GM21390 (cell line): ENCODE data around the gene CRACR2B.

Experiments used
- ATAC-seq: cut with Tn5 transposase; IDR thresholded peaks from one replicate; pipeline ENCODE4 v1.9.1; 2021; ENCODE audit not compliant: unreplicated experiment

The CRACR2B gene

DNA sequence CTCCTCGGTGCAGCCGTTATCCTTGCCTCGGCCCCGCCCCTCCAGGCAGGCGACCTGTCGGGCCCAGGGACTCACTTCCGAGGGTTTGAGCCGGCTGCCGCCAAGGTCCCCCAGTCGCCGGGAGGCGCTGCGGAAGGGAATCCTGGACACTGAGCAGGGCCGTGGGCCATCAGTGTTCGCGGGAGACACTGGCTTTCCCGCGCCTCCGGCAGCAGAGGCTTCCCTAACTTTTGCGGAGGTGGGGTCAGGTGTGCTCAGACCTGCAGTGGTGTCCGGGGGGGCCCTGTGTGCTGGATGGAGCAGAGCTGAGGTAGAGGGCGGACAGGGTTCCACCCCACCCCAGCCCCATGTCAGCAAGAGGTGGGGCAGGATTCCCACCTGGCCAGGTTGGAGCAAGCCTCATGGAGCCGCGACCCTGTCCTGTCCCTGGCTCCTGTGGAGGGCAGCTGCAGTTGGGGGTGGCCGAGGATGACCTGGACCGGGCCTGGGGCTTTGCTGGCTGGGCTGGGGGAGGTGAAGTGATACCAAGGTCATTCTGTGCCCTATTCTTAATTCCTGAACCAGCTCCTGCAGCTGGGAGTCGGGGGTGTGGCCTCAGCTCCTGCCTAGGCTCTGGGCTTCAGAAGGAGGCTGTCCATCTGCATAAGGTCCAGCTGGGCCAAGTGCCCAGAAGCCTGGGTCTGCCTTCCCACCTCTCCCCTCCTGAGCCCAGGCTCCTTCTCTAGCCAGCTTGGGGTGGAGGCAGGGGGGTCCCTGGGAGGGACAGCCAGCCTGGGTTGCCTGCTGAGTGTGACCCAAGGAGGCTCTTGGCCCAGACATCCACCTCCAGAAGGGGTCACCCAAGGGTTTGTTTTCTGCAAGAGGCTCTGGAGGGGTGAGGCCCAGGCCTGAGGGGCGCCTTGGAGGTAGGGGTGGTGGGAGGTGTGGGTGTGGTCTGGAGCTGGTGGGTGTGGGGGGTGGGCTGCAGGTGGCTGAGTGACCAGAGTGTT, 23.4 kb downstream of the CRACR2B start:
- no peak for ATAC-seq

DNA sequence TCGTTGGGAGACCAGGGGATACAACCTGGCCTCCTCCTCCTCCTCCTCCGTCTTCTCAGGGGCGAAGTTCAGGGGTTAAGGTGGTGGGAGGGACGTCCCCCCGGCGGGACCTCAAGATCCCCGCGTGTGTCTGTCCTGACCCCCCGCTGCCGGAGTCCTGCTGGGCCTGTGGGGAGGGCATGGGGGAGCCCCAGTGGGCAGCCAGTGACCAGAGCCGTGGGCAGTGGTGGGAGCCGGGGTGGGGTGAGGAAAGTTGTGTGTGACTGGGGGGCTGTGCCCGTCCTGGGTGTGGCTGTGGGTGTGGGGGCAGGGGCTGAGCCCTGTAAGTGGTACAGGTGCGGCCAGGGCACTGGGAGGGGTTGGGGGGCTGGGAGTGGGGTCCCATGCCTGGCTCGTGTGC, 25.0 kb downstream of the CRACR2B start:
- no peak for ATAC-seq

DNA sequence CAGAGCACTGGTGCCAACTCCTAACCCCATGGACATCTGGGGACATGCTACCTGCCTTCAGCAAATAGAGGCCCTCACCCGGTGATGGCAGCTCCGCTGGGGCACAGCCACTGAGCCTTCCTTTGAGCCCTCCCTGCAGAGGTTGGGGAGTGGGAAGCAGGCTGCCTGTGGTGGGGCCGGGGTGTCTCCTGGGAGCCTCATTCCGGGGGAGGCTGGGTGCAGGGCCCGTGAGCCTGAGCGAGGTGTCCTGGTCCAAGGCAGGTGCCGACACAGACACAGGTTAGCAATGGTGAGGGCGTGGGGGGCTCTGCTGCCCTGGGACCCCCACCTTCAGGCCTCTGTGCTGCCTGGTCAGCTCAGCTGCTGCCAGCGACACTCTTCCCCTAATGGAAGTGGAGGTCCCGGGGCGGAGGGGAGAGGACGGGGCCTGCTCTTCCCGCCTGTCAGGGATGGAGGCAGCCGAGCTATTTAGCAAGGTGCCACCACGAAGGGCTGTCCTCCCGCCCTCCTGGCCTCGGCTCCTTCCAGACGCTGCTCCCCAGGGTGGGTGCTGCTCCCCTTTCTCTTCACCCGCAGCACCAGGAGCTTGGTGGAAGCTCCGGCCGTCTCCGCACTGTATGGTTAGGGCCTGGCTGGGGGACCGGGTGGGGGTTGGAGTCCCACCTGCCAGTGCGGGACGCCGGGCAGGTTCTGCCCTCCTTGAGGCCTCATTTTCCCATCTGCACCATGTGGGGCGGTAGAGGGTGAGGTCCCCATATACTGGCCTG, 26.1 kb downstream of the CRACR2B start:
- no peak for ATAC-seq

DNA sequence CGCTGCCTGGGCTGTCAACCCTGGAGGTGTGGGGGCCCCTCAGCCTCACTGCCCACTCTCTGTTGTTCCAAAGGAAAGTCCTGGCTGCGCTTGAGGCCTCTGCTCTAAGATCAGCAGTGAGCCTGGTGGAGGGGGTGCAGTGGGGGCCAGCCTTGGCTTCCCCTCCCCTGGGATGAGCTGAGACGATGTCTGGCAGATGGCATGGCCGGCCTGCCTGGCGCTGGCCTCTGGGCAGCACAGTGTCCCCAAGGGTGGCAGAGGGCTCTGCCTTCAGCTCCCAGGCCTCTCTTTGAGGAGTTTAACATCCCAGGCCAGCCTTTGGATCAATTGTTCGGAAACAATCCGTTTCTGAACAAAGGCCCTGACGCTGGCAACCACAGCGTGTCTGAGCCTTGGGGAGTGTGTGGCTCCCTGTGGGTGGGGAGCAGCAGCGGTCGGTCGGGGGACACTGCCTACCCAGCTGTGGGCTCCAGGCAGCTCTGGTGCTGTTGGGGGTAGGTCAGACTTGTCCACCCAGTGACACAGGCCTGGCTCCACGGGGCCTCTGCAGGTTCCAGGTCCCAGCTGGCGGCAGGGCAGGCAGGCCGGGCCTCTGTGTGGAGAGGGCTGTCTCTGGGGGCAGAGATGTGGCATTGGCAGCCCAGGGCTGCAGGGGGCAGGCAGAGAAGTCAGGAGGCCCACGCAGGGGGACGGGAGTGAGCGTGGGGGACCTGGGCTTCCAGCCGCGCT, 27.0 kb downstream of the CRACR2B start:
- no peak for ATAC-seq

DNA sequence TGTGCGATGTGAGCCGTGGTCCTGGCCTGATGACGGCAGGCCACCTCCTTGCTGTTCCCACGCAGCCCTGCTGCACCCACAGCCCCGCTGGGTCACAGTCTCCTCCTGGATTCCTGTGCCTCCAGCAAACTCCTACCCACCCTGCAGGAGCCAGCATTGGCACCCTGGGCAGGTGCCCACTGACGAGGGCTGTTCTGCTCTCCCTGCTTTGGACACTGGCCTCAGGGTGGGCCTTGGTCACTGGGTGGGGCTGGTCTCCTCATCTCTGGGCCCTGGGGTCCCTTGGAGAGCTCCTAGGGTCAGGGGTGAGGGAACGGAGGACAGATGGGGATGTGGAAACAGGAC, 27.6 kb downstream of the CRACR2B start:
- no peak for ATAC-seq

DNA sequence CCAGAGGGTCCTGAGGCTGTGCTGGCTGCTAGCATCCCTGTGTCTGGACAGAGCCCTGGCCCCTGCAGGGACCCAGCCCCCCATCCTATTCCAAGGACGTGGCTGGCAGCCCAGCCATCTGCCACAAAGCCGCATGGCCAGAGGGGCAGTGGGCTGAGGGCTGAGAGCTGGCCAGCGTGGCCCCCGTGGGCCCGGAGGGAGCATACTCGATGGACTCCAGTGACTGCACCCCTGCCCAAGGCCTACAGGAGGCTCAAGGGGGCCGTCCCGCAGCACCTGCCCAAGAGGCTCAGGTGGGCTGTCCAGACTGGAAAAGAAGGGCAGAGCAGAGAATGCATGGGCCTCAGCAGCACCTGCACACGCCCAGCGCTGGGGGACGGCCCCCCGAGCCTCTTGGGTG, 28.1 kb downstream of the CRACR2B start:
- ATAC-seq, result no peak

DNA sequence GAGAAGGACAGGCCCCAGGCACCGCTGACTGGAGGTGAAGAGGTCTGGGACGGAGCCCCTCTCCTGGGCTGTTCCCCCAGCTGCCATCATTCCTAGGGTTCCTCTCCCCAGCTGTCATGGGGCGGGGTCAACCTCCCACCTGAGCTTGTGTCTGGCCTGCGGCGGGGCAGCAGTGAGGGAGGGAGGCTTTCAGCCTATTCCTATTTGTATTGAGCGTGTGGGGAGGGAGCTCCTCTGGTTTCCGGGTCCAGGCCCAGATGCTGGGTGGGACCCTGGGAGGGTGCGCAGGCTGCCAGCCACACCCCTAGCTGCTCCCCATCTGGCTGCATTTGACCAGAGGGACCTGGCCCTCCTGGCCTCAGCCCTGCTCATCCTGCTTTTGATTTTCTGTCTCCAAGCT, 28.7 kb downstream of the CRACR2B start:
- no peak for ATAC-seq

DNA sequence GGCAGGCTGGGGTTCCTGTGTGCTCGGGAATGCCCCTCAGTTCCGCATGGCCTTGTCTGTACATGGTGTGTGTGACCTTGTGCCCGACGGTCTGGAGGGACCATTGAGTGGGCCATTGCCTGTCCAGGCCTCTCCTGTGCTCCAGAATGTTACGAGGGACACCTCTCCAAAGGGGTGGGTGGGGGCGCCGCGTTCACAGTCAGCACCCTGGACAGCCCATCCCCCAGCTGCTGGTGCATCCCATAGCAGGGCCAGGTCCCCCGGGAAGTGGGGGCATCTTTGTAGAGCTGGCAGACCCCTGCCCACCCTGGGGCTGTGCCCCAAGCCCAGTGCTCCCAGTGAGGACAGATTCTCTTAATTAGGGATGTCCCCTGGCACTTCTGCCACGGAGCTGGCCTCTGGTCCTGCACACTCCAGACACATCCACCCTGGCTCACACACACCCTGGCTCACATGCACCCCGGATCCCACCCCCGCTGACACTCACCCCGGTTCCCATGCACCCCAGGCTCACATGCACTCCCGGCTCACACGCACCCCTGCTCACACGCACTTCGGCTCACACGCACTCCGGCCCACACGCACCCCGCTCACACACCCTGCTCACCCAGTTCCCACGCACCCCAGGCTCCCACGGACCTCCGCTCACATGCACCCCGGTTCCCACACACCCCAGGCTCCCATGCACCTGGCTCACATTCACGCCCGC, 30.5 kb downstream of the CRACR2B start:
- ATAC-seq, result no peak

DNA sequence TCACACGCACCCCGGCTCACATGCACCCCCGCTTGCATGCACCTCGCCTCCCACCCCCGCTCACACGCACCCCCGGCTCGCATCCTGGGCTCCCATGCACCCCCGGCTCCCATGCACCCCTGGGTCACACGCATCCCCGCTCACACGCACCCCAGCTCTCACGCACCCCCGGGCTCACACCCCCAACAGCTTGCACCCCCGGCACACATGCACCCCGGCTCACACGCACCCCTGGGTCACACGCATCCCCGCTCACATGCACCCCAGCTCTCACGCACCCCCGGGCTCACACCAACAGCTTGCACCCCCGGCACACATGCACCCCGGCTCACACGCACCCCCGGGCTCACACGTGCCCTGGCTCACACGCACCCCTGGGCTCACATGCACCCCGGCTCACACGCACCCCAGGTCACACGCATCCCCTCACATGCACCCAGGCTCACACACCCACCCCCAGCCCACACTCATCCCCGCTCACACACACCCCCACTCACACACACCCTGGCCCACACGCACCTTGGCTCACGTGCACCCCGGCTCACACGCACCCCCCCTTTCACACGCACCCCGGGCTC, 31.1 kb downstream of the CRACR2B start:
- ATAC-seq, result no peak

DNA sequence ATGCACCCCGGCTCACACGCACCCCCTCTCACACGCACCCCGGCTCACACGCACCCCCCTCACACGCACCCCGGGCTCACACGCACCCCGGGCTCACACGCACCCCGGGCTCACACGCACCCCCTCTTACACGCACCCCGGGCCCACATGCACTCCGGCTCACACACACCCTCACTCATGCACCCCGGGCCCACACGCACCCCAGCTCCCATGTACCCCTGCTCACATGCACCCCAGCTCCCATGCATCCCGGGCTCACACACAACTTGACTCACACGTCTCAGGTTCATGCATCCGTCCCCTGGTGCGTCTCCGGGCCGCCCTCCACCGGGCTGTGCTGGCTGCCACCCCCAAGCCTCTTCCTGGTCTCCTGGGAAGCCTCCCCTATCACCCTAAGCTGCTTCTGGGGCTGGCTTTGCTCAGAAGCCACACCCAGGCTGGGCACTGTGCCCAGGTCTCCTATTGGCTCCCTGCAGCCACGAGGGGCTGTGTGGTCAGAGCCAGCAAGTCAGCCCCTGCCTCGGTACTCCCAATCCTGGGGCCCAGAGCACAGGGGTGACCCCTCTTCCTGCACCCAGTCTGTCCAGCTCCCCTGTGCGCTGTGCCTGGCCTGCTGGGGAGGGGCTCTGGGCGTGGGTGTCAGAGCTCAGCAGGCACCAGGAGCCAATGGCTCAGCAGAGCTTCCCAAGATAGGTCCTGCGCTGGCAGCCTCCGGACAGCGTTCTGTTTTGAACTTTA, 31.8 kb downstream of the CRACR2B start:
- no peak for ATAC-seq

DNA sequence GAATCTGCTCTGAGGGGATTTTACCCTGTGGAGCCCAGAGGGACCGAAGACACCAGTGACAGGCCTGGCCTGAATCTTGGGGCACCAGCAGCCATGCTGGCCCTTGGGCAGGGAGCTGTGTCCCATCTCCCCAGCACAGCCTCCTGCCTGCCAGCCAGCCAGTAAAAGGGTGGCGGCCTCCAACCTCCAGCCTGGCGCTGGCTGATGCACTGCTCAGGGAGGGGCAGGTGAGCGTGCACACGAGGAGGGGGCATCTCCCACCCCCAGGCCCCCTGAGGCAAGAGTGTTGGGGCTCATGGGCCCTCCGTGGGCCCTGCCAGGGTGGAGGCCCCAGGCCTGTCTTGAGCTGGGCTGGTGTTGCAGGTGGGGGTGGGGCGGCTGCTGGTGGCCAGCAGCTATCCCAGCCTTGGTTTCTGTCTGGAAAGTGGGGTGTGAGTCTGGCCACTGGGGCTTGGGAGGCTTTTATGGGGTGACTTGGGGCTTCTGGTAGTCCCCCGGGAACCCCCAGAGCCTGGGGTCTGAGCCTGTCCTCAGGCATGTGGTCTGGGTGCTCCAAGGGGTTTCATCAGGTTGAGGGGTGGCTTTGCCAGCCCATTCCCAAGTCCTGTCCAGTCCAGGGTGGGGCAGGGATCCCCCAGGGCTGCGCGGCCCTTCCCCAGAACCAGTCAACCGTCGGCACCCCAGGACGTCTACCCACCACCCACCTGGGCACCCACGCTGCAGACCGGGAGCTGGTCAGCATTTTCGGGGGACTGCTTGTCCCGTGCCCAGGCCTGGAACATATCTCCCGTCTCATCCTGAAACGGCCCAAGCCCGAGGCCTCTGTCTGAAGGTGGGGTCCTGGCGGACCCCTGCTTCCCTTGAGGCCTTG, 32.8 kb downstream of the CRACR2B start:
- ATAC-seq, result no peak

DNA sequence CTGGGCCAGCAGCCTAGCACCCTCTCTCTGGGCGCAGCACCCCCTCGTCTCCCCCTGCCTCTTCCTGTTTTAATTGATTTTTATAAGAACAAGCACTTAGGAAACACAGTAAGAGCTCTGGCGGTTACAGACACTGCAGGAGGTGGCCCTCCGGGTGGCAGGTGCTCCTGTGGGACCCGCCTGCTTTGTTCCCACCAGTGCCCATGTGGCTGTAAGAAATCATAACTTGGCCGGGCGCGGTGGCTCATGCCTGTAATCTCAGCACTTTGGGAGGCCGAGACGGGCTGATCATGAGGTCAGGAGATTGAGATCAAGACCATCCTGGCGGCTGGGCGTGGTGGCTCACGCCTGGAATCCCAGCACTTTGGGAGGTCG, 33.4 kb downstream of the CRACR2B start:
- no peak for ATAC-seq

DNA sequence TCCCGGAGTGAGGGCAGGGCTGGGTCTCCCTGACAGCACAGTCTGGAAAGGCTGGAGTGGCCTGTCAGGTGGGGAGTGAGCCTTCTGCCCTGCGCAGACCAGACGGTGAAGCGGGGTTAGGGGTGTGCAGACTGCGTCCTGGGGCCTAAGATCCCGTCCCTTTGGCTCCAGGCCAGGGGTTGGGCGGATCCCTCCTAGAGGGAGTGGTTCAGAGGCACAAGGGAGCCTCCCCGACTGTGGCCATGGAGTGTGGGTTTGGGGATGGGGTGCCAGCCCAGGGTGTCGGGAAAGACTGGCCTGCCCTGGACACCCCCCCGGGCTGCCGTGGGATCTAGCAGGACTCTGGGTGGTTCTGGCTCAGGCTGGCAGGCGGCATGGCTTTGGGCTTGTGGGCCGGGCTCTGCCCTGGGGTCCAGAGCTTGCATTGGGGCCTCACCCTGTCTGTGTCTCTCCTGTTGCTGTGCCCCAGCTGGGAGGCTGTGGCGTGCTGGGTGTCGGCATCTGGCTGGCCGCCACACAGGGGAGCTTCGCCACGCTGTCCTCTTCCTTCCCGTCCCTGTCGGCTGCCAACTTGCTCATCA, 34.5 kb downstream of the CRACR2B start:
- ATAC-seq, result no peak

DNA sequence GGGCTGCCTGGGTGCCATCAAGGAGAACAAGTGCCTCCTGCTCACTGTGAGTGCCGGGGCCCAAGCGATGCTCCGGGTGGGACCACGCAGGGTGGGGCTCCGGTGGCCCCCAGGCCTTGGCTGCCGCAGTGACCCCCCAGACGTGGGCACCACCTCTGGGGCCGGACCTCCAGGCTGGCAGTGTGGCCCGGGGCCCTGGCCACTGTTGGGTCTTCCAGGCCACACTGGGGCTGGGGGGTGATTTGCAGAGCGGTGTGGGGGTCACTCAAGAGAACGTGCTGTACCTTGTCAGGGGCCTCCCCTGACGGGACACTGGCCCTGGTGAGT, 34.9 kb downstream of the CRACR2B start:
- no peak for ATAC-seq

DNA sequence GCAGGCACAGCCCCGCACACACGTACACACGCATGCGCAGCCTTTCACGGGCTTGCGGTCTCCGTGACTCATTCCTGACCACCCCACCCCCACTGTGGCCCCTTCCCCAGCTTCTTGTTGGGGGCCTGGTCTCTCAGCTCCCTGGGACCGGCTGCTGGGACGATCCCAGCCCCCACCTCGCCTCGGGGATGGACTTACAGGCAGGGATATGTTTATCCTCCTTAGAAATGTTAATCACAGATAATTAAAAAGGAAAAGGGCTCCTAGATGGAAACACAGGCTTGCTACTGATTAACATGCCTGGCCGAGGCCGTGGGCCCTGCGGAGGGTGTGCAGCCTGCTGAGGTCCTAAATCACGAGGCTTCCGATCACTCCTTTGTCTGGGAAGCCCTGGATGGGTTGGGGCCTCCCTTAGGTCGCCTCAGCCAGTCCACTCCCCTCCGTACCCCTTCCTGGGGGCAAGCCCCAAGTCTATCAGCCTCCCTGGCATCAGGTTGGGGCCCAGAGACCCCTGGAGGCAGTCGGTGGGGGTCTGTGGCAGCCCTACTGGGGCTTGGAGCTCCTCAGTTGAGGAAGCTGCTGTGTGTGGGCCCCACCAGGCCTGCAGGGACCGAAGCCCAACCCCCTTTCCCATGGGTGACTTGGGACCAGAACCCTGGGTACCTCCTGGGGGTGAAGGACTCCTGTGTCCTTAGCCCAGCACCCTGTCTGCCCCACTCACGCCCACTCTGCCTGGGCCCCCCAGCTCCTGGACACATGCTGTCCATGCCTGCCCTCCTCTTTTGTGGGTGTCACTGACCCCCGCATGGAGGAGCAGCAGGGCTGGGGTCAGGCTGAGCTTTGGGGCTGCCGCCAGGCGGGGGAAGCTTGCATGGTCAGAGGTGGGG, 35.5 kb downstream of the CRACR2B start:
- ATAC-seq, result no peak

DNA sequence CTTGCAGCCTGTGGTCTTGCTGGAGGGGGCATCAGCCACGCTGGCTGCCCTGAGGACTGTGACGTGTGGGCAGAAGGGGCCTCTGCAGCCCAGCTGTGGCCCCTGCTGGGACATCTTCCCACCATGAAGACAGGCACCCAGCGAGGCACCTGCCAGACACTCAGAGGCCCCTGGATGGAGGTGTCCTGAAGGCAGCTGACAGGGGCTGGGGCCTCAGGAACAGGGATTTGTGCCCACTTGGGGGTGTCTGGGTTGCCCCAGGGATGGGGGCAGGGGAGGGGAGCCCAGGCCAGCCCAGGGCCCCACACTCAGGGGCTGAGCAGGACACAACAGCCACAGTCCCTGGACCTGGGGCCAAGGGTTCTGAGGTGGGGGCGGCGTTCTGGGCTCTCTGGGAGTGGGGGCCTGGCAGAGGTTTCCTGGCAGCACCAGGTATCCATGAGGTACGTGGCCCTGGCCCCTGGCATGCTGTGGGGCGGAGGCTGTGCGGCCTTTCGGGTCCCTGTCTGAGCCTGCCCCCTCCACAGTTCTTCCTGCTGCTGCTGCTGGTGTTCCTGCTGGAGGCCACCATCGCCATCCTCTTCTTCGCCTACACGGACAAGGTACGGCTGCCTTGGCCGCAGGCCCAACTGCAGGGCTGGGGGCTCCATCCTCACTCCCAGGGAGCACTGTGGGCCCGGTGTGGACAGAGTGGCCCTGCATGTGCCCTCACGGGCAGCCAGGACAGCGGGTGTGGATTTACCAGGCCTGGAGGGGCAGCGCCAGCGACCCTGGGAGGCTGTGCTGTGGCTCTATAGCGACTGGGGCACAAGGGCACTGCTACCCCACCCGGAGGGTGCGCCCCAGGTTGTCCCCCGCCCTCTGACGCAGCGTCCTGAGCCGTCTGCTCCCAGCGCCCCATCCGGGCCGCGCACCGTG, 36.5 kb downstream of the CRACR2B start:
- ATAC-seq, result no peak

DNA sequence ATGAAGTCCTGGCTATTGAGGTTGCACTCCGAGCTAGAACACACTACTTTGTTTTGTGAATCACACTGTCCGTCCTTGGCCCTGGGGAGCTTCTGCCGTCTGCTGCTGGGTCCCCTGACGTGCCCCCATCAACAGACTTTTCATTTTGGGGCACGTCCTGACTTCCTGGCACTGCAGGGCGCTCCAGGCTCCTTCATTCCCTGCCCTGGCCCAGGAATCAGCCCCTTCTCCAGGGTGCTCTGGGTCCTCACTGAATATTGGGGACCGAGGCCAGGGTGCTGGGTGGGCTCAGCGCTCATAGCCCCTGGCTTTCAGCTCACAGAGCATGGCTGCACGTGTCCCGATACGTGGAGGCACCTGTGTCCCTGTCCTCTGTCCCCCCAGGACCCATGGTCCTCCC, 37.2 kb downstream of the CRACR2B start:
- no peak for ATAC-seq
